Activated effector memory CD4-positive, alpha-beta T cell treated with anti-CD3 and anti-CD28 coated beads, Interleukin-2, amount 50 U/mL, for 16 hours (primary cell): ENCODE results near the gene CSKMT.
"Not testable (repeated sequence)": the region's sequence is repeated elsewhere in the genome, so short reads cannot be mapped to it uniquely, and the experiment has no call there.

ENCODE experiments used
- DNase-seq: peaks from one replicate; pipeline ENCODE4 v3.0.0-alpha.2; 2020

The CSKMT gene

DNA sequence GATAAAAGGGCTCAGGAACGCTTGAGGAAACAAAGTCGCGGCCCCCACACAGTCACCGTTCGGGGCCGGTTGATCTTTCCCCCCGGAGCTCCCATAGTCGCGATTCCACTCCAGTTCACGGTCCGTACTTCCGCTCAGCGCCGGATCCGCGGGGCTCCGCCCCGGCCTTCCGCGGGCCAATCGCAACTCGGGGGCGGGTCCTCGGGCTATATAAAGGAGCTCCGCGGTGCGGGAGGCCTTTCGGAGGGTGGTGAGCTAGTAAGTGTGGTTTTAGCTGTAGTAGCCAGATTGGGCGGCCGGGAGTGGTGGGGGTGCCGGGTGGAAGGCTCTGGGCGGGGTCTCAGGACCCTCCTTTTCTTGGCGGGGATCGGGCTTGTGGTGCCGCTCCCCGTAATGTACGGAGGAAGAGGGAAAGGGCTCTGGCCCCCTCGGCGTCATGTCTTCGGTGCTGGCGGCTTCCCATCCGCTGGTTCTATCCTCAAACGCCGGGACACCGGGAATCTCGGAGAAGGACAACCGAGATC, at the start of gene CSKMT, which contains the start of gene C11orf98:
Gene CSKMT (plus strand): TSS at position 238 of the 524 bp plus-strand sequence. CDS start 568 bp downstream, outside the sequence.
Gene C11orf98 (minus strand): TSS at position 136 of the 524 bp plus-strand sequence. CDS start 41 bp downstream, at position 95.
- peak; percentile 99 for DNase-seq

DNA sequence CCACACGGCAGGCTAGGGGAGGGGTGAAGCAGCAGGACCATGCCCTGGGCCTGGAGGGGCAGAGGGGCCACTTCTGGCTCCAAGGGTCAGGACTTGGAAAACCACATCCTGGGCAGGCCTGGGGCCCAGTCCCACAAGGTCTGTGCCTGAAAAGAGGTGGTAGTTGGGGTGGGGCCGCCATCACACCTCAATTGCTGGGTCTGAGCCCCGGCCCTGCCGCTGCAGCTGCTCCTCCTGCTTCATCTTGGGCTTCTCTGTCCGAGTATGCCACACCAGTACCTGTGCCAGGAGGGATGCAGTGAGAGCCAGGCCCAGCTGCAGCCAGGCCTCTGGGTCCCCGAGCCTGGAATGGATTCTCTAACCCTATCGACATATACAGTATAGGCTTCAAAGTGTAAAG, 49.6 kb upstream of the CSKMT start:
- no peak for DNase-seq

- DNase-seq: not testable (repeated sequence)
Measured at GRCh38 chr11:62616957-62617356, 48.2 kb upstream of the CSKMT start.

DNA sequence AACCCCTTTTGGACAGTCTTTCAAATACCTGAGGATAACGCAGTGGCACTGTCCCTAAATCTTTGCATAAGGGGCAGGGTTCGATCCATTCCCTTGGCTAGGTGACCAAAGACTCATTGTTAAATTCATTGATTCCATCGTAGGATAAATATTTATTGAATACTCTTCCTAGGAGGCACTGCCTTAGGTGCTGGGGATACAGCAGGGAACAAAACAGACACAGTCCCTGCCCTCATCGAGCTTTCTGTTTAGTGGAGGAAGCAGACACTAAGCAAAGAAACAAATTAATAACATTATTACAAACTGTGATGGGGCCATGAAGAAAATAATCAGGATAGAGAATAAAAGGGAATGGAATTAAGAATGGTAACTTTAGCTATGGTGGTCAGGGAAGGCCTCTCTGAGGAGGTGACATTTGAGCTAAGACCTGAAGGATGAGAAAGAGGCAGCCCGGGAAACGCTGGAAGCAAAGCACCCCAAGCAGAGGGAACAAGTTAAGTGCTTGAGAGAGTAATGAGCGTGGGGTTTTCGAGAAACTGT, 44.0 kb upstream of the CSKMT start:
- no peak for DNase-seq

DNA sequence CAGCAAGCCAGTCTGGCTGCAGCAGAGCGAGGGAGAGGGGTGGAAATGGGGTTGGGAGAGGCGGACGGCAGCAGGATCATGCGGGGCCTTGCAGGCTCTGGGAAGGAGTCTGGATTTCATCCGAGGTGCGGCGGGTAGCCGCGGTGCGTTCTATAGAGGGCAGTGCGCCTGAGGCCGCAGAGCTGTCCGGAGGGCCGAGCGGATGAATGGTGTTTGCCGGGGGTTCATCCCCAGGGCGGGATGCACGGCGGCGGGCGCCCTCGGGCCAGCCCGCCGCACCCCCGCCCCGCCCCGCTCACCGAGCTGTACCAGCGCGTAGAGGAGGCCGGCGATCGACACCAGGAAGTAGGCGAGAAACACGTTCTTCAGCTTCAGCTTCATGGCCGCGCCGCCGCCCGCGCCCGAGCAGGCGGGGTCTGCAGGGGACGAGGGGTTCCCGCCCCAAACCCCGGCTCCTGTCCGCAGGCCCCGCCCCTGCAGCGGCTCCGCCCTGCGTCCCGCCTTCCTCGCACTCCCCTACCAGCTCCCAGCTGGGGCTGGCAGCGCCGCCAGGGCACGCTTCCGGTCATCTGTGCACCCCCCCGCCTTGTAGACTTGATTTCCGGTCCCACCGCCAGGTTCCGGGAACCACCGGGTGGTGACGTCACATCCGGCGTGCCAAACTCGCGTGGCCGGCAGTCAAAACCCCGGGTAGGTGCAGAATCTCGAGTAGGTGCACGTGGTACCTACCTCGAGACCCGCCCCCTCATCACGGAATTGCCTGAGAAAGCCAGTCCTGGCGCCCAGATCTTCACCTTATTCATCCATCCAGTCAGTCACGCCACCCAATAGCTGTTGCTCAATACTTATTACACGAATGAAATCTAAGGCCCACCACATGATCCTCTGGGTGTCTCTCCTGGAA, 43.3 kb upstream of the CSKMT start, which contains the start of gene B3GAT3:
Gene B3GAT3 (minus strand): TSS at position 420 of the 904 bp plus-strand sequence. CDS start 39 bp downstream, at position 381.
- peak; percentile 99 for DNase-seq

- no peak for DNase-seq
Measured at GRCh38 chr11:62622476-62623089, 42.5 kb upstream of the CSKMT start.

DNA sequence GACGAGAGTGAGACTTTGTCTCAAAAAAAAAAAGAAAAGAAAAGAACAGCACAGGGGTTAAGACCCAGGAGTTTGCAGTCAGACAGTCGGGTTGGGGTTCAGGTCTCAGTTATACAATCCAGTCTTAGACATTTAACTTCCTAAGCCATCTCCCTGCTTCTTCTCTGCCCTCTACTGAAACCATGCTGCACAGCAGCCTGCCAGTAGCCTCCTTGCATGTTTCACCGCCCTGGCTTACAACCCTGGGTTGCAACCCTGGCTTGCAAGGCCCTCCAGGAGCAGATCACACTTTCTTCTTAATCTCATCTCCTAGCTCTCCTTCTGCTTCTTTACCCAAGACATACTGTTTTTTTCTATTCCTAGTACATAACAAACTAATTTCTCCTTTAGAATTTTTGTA, 37.4 kb upstream of the CSKMT start:
- no peak for DNase-seq

- no peak for DNase-seq
Measured at GRCh38 chr11:62632492-62632891, 32.6 kb upstream of the CSKMT start.

DNA sequence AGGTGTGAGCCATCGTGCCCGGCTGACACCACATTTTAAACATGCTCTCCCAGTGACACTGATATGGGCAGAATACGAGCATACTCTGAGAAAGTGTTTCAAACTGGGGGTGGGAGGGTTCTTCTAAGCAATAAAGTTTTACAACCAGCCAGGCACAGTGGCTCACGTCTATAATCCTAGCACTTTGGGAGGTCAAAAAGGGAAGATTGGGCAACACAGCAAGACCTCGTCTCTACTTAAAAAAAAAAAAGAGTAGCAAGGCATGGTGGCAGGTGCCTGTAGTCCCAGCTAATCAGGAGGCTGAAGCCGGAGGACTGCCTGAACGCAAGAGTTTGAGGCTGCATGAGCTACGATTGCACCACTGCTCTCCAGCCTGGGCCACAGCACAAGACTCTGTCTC, 20.9 kb upstream of the CSKMT start:
- DNase-seq: no peak

DNA sequence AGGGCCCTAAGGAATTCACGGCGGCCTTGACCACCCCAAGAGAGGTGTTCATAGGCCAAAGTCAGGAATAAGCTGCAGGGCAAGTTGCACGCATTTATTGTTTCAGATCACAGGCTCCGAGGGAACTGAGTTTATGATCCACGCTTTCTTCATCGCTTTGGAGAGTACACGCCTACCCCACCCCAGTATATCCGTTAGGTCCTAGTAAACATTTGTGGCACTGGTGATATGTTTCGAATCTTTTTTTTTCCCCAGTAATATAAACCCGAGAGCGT, 19.5 kb upstream of the CSKMT start:
- DNase-seq: no peak

GRCh38 chr11:62645946-62646824, 18.9 kb upstream of the CSKMT start, which contains the start of gene GANAB:
GANAB (minus strand) TSS chr11:62646613; CDS start chr11:62646599, 14 bp downstream.
- peak; percentile 100 for DNase-seq

DNA sequence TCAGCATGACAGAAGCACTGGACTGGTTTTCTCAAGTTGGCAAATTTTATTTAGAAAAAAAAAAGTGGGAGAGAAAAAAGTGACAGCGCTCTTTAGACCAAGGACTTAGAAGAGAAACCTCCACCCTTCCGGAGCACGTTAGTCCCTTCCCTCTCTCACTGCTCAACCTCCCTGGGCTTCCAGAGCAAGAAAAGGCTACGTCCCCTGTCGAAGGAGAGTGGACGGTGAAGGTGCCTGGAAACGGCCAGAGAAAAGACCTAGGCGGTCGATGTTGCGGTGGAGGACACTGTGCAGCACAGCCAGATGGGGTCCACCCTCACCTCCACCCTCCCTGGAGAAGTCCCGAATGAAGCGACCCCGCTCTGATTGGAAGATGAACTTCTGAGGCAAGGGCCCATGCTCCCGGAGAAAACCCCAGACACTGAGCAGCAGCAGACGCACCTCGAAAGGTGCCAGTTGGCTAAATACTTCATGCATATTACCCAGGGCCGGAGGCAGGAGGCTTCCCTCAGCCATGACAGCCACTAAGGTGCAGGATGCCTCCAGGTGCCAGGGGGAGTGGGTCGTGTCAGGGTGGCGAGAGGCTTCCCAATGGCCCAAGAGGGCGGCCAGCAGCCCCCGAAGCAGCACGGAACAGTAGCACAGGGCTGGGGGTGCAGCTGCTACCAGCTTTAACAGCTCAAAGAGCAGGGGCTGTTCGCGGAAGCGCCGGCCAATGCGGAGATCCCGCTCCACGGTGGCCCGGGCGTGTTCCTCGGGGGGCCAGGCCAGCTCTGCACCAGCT, 18.1 kb upstream of the CSKMT start:
- no peak for DNase-seq

DNA sequence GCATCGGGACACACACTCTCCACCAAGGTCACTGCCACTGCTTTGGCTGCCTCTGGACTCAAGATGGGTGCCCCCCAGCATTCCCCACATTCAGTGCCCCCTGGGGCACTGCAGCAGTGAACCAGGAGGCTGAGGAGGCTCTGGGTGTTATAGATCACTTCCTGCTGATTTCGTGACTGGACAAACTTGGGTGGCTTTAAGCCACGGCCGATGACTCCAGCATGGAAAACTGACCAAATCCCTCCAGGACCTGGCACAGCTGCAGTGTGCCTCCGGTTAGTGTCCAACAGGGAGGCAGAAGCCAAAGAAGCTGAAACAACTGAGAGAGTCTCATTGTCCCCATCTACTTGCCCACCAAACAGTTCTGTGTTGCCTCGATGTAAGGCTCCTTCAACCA, 17.5 kb upstream of the CSKMT start:
- DNase-seq: no peak

DNA sequence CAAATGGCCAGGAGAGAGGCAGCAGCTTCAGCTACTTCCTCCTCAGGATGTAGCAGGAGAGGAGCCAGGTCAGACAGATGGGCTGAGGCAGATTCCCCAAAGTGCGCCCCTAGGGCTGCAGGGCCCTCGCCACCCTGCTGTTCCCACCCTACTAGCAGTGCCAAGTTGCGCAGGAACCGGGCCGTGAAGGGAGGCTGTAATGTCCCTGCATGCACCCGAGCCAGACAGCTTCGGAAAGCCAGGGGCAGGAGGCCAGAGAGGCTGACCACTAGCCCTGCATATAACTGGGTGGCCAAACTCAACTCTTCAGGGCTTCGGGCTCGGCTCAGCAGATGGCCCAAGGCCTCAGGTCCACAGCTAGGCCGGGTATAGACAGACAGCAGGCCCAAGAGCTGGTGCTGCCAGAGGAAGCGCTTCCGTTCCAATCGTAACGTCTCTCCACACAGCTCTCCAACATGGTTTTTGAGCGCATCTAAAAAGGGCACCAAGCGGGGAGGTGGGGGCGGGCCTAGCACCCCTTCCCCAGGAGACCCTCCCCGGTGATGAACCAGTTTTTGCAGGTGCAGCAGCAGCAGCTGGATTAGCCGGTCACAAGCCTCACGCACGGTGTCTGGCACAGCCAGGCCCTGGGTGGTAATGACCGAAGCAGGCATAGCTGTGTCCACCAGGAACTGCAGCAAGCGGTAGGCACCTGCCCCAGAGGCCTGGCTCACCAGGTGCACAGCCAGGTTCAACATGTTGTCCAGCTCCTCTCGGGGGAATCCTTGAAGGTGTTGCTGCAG, 16.7 kb upstream of the CSKMT start:
- DNase-seq: no peak

- no peak for DNase-seq
Measured at GRCh38 chr11:62648967-62649364, 16.1 kb upstream of the CSKMT start.

DNA sequence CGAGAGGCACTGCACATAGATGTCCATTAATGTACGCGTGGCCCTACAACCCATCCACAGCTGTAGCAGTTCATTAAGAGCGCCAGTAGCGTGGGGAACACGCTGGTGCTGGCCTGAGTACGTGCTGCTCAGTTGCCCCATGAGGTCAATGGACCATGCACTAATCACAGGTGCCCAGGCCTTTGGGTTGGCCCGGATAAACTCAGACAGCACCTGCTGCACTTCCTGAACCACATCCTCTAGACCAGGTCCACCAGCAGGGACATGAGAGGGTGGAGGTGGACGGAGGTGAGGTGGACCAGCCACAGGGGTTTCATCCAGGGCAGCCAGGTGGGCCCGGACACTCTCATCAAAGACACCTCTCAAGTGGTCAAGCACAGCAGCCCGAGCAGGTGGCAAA, 15.6 kb upstream of the CSKMT start:
- DNase-seq: no peak

DNA sequence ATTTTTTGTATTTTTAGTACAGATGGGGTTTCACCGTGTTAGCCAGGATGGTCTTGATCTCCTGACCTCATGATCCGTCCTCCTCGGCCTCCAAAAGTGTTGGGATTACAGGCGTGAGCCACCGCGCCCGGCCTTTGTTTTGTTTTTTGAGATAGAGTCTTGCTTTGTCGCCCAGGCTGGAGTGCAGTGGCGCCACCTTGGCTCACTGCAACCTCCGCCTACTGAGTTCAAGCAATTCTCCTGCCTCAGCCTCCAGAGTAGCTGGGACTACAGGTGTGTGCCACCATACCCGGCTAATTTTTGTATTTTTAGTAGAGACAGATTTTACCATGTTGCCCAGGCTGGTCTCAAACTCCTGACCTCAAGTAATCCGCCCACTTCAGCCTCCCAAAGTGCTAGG, 14.8 kb upstream of the CSKMT start:
- not testable (repeated sequence) for DNase-seq

- DNase-seq: no peak
Measured at GRCh38 chr11:62652161-62653006, 12.7 kb upstream of the CSKMT start.

DNA sequence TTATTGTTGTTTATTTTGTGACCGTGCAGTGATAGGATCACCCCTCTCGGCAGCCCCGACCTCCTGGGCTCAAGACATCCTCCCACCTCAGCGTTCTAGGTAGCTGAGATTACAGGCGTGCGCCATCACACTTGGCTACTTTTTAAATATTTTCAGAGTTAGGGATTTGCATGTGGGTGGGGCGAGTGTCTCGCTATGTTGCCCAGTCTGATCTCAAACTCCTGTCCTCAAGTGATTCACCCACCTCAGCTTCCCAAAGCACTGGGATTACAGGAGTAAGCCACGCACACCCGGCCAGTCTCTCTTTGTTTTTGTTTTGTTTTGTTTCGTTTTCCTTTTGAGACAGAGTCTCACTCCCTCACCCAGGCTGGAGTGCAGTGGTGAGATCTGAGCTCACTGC, 10.8 kb upstream of the CSKMT start:
- no peak for DNase-seq
